Inferior parietal cortex (tissue), 1 donor: ENCODE data around the gene DPCD.

ENCODE experiments used
- DNase-seq: peaks from one replicate; pipeline ENCODE4 v3.0.0-alpha.2; 2016; ENCODE audit errors: extremely low spot score

Gene DPCD

GRCh38 chr10:101587725-101588653 lies at the start of gene DPCD, which contains the start of gene POLL:
DPCD (plus strand) TSS chr10:101588321; CDS start chr10:101588337, 16 bp downstream.
POLL (minus strand) TSS chr10:101588257; CDS start chr10:101587360, 897 bp downstream.
- DNase-seq = peak; percentile 97

GRCh38 chr10:101538446-101538845 lies 49.7 kb upstream of the DPCD start:
- no peak for DNase-seq

GRCh38 chr10:101545898-101546297 lies 42.2 kb upstream of the DPCD start:
- DNase-seq = no peak

GRCh38 chr10:101550965-101551364 lies 37.2 kb upstream of the DPCD start:
- DNase-seq = no peak

GRCh38 chr10:101552442-101552841 lies 35.7 kb upstream of the DPCD start:
- DNase-seq = no peak

GRCh38 chr10:101557541-101557940 lies 30.6 kb upstream of the DPCD start:
- DNase-seq = no peak

- DNase-seq = no peak
Observed at GRCh38 chr10:101558204-101558603, 29.9 kb upstream of the DPCD start.

- DNase-seq = no peak
Observed at GRCh38 chr10:101558671-101559595, 29.2 kb upstream of the DPCD start.

- no peak for DNase-seq
Observed at GRCh38 chr10:101559596-101560297, 28.4 kb upstream of the DPCD start.

GRCh38 chr10:101560298-101561067 lies 27.6 kb upstream of the DPCD start:
- DNase-seq = no peak

- DNase-seq = no peak
Observed at GRCh38 chr10:101561068-101561915, 26.8 kb upstream of the DPCD start.

GRCh38 chr10:101562231-101562630 lies 25.9 kb upstream of the DPCD start:
- no peak for DNase-seq

- DNase-seq = no peak
Observed at GRCh38 chr10:101563007-101563406, 25.1 kb upstream of the DPCD start.

GRCh38 chr10:101563497-101564040 lies 24.6 kb upstream of the DPCD start:
- no peak for DNase-seq

- no peak for DNase-seq
Observed at GRCh38 chr10:101564490-101564991, 23.6 kb upstream of the DPCD start.

GRCh38 chr10:101565370-101565900 lies 22.7 kb upstream of the DPCD start:
- no peak for DNase-seq

- DNase-seq = no peak
Observed at GRCh38 chr10:101565936-101566332, 22.2 kb upstream of the DPCD start.

GRCh38 chr10:101566333-101567164 lies 21.6 kb upstream of the DPCD start:
- no peak for DNase-seq
